NB4 (cell line): ENCODE measurements around the gene PRMT9.

ENCODE experiments used
- CTCF ChIP-seq: IDR thresholded peaks from one replicate; pipeline ENCODE4 v1.5.1; 2012; ENCODE audit warnings: low read depth, low read length
- MAX ChIP-seq: IDR thresholded peaks from 2 replicates; pipeline ENCODE4 v1.6.1; 2011; ENCODE audit warnings: low read depth, low read length

DNA sequence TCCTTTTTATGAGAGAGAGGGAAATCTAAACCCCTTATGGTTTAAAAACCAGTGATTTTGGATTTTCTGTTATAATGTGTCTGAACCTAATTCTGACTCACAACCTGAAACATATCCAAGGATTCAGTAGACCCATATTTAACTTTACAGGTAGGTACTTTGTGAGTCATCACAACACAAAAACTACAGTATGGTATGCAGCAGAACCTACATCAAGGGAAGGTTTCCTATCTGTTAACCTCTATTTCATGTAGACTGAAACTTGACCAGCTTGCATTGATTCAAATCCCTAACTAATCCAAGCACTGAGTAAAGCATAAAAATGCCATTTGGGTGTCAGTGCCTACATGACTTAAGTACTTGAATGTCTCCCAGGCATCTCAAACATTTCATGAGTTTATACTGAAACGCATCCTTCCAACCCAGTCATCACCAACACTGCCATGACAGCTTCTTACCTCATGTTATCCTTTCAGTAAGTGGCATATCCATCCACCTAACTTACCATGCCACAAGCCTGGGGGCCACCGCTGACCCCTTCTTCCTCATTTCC, 43.6 kb upstream of the PRMT9 start:
- TF ChIP-seq CTCF: no peak
- TF ChIP-seq MAX: no peak
